ENCODE results near the gene MOSPD2. TPM values are rescaled to one million over a fixed set of nuclear protein-coding genes. Genes with fewer than 3 reads are reported as not detected.

MOSPD2 gene
- total RNA-seq = 10 to 100 TPM in 2 of 4 donors, 1 to 10 TPM in 2; 8.6 to 15.9 (median 10.1) TPM

DNA sequence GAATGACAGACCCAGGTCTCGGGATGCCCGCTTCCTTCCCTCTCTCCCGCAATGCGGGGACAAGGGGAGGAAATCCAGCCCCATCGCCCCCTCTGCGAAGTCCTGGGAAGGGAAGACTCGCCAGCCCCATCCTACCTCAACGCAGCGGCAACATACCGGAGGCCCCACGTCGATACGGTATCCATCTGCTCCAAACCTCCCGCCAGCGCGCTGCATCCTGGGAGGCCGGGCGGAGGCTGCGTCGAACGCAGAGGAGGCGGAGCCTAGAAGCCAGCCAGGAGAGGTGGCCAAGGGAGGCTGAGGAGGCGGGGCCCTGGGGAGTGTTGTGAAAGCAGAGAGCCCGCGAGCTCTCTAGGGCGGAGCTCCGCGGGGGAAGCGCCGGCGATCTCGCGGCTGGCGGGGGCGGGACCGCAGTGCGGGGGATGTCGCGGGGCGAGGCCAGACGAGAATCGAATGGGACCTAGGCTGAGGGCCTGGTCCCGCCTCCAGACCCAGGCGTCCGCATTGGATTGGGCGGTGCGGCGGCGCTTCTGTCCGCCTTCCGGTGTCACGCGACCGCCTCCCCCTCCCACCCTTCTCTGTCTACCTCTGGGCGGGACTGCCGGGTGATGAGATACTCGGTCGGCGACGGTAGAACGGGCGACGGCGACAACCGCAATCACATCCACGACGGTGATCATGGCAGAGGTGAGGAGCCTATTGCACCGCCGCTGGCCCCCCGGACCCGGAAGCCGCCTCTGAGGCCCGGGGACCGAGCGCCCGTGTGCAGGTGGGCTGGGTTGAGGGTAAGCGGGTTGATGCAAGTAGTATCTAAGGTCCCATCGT lies at the start of gene MOSPD2, which contains the start of gene FANCB:
TSS of gene MOSPD2 (plus strand) at position 571 of the 825 bp plus-strand sequence. CDS start at position 679, 108 bp downstream.
TSS of gene FANCB (minus strand) at position 219 of the 825 bp plus-strand sequence. CDS start 7,559 bp downstream, outside the sequence.
- Histone ChIP-seq H3K27me3 (no peaks in the 10 kb centered on the region), H3K27ac (peak within 1 kb of the TSS; percentile 77 to 85 (median 82)), H3K36me3 (peaks cover 0 to 5% of the 10 kb centered on the region in 2 donors), H3K4me1 (peaks cover 0 to 24% (median 0%) of the 10 kb centered on the region in 3 donors), H3K9me3 (no peaks in the 10 kb centered on the region), H3K4me3 (peak within 1 kb of the TSS; percentile 76 to 92)
- WGBS, 2 donors (ENCODE audit: low coverage in 1 of 2) = 0 to 40% methylated on average over 4 to 6 of the region's 78 CpGs
- TF ChIP-seq EP300 (IDR thresholded peaks at IDR 0.05) (no peak), POLR2A (IDR thresholded peaks at IDR 0.05) (peak; percentile 17 to 29), POLR2AphosphoS5 (IDR thresholded peaks at IDR 0.05) (peak; percentile 30)
- TF ChIP-seq, protein P1, sequence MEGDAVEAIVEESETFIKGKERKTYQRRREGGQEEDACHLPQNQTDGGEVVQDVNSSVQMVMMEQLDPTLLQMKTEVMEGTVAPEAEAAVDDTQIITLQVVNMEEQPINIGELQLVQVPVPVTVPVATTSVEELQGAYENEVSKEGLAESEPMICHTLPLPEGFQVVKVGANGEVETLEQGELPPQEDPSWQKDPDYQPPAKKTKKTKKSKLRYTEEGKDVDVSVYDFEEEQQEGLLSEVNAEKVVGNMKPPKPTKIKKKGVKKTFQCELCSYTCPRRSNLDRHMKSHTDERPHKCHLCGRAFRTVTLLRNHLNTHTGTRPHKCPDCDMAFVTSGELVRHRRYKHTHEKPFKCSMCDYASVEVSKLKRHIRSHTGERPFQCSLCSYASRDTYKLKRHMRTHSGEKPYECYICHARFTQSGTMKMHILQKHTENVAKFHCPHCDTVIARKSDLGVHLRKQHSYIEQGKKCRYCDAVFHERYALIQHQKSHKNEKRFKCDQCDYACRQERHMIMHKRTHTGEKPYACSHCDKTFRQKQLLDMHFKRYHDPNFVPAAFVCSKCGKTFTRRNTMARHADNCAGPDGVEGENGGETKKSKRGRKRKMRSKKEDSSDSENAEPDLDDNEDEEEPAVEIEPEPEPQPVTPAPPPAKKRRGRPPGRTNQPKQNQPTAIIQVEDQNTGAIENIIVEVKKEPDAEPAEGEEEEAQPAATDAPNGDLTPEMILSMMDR (IDR thresholded peaks at IDR 0.05) = no peak
- ATAC-seq = peak; percentile 96

GRCh38 chrX:14825851-14826250 lies 47.4 kb upstream of the MOSPD2 start:
- H3K4me3 ChIP-seq = no peak overlapping the region
- no peaks in the 10 kb centered on the region for H3K27me3 ChIP-seq
- no peaks in the 10 kb centered on the region for H3K36me3 ChIP-seq
- H3K27ac ChIP-seq = no peak overlapping the region
- TF ChIP-seq POLR2AphosphoS5 (IDR thresholded peaks at IDR 0.05) (no peak), EP300 (IDR thresholded peaks at IDR 0.05) (no peak), POLR2A (IDR thresholded peaks at IDR 0.05) (no peak)
- TF ChIP-seq, protein P1 (IDR thresholded peaks at IDR 0.05) = no peak
- no peaks in the 10 kb centered on the region for H3K9me3 ChIP-seq
- ATAC-seq = no peak
- H3K4me1 ChIP-seq = no peaks in the 10 kb centered on the region

- TF ChIP-seq POLR2A (IDR thresholded peaks at IDR 0.05) = no peak
- TF ChIP-seq EP300 (IDR thresholded peaks at IDR 0.05) = no peak
- no peak for TF ChIP-seq POLR2AphosphoS5 (IDR thresholded peaks at IDR 0.05)
- TF ChIP-seq, protein P1 (IDR thresholded peaks at IDR 0.05) = no peak
Measured at GRCh38 chrX:14826319-14826718, 46.9 kb upstream of the MOSPD2 start.

DNA sequence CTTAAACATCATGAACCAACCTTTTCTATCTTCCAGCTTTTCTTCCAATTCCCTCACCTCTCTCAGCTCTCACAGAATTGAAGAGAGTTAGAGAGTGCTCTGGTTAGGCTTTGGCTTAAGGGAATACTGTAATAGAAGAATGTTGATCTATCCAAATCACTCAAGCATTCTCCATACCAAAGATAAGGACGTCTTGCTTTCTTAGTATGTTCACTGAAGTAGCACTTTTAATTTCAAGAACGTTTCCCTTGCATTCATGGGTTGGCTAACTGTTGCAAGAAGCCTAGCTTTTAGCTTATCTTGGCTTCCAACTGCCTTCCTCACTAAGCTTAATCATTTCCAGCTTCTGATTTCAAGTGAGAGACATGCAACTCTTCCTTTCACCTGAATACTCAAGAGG lies 43.6 kb upstream of the MOSPD2 start:
- ATAC-seq = no peak
- no peaks in the 10 kb centered on the region for H3K4me1 ChIP-seq
- TF ChIP-seq POLR2AphosphoS5 (IDR thresholded peaks at IDR 0.05) = no peak
- H3K36me3 ChIP-seq = no peaks in the 10 kb centered on the region
- H3K27ac ChIP-seq = no peak overlapping the region
- WGBS, 2 donors (ENCODE audit: low coverage in 1 of 2) = 77 to 93% methylated on average over 2 of the region's 2 CpGs
- H3K9me3 ChIP-seq = no peaks in the 10 kb centered on the region
- H3K27me3 ChIP-seq = no peaks in the 10 kb centered on the region
- H3K4me3 ChIP-seq = no peak overlapping the region

More at GRCh38 chrX:14826319-14826718, 46.9 kb upstream of the MOSPD2 start:
- H3K27ac ChIP-seq = no peak overlapping the region
- H3K36me3 ChIP-seq = no peaks in the 10 kb centered on the region
- H3K9me3 ChIP-seq = no peaks in the 10 kb centered on the region
- H3K4me3 ChIP-seq = no peak overlapping the region
- WGBS, 2 donors (ENCODE audit: low coverage in 1 of 2) = 65 to 68% methylated on average over 2 to 3 of the region's 3 CpGs
- no peak for ATAC-seq
- no peaks in the 10 kb centered on the region for H3K4me1 ChIP-seq
- no peaks in the 10 kb centered on the region for H3K27me3 ChIP-seq

DNA sequence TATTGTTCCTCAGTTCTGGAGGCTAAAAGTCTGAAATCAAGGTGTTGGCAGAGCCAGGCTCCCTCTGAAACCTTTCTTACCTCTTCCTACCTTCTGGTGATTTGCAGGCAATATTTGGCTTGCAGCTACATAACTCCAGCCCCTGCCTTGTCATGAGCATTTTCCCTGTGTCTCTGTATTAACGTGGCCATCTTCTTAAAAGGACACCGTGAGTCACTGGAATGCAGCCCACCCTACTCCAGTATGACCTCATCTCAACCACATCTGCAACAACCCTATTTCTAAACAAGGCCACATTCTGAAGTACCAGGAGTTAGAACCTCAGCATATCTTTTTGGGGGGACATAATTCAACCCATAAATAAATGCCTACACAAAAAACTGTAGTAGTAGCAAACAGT lies 41.1 kb upstream of the MOSPD2 start:
- Histone ChIP-seq H3K4me1 (no peaks in the 10 kb centered on the region), H3K36me3 (no peaks in the 10 kb centered on the region), H3K27ac (no peak overlapping the region), H3K27me3 (no peaks in the 10 kb centered on the region), H3K4me3 (no peak overlapping the region), H3K9me3 (no peaks in the 10 kb centered on the region)
- no peak for ATAC-seq
- 65% methylated on average over 2 of the region's 2 CpGs; no CpG with 5 or more reads in 1 of the 2 donors for WGBS, 2 donors (ENCODE audit: low coverage in 1 of 2)
- TF ChIP-seq POLR2A (IDR thresholded peaks at IDR 0.05) (no peak), POLR2AphosphoS5 (IDR thresholded peaks at IDR 0.05) (no peak), EP300 (IDR thresholded peaks at IDR 0.05) (no peak)
- TF ChIP-seq, protein P1 (IDR thresholded peaks at IDR 0.05) = no peak

Data from gastroesophageal sphincter (tissue), 4 donors.